ENCODE data around the gene TACC2.
"Not testable (repeated sequence)": the region's sequence is repeated elsewhere in the genome, so short reads cannot be mapped to it uniquely, and the experiment has no call there.

TACC2 gene

DNA sequence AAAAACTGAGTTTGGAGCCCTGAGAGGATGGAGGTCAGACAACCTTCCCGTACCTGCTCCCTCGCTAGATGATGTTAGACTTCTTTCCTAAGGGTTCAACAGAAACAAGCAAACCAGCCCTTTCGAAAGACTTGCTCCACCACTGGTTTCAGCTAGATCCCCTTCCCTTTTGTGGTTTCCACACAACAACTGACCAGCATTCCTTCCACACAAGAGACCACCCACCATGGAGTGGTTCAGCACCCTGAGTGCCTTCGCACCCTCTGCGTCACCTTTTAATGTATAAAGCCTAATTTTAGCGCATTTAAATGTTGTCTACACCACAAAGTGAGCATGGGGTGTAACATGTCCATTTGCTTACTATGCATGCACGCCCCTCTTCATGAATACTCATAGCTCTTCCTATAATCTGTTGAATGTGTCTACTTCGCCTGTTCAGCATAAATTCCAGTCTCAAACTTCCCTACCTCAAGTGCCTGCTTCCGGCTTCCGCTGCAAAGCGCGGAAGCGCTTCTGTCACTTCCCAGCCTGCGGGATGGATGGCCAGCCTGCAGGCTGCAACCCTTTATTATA lies 69.0 kb downstream of the TACC2 start:
- CTCF ChIA-PET: interaction anchor here (2.0 to 4.5 kb wide), 2 partner anchors 8 to 9 kb away, joined by 4 to 21 read pairs; no protein-coding TSS in a partner anchor
- TF ChIP-seq, protein P1, sequence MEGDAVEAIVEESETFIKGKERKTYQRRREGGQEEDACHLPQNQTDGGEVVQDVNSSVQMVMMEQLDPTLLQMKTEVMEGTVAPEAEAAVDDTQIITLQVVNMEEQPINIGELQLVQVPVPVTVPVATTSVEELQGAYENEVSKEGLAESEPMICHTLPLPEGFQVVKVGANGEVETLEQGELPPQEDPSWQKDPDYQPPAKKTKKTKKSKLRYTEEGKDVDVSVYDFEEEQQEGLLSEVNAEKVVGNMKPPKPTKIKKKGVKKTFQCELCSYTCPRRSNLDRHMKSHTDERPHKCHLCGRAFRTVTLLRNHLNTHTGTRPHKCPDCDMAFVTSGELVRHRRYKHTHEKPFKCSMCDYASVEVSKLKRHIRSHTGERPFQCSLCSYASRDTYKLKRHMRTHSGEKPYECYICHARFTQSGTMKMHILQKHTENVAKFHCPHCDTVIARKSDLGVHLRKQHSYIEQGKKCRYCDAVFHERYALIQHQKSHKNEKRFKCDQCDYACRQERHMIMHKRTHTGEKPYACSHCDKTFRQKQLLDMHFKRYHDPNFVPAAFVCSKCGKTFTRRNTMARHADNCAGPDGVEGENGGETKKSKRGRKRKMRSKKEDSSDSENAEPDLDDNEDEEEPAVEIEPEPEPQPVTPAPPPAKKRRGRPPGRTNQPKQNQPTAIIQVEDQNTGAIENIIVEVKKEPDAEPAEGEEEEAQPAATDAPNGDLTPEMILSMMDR (IDR thresholded peaks at IDR 0.05; ENCODE audit: insufficient read depth, low read length, missing control alignments): no peak
- H3K4me3 ChIP-seq (ENCODE audit: low read depth, low read length): no peak overlapping the region
- POLR2A ChIA-PET: no interaction called here
- no peak for DNase-seq (ENCODE audit: low read depth, low spot score)

DNA sequence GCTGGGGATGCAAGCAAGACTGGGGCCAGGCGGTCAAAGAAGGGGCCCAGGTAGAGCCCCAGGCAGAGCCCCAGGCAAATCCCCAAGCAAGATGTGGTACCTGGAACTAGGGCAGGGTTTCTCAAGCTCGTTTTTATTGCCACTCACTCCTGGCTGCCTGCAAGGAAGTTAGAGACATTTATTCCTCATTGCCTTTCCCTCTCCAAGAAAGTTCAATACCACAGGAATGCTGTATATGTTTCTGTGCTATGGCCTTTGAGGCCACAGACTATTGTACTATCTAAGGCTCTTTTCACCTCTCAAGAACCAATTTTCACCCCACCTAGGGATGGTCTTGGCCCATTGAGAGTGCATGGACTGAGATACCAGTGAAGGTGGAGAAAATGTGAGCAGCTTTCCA lies 71.3 kb downstream of the TACC2 start:
- POLR2A ChIA-PET: no interaction called here
- CTCF ChIA-PET: interaction anchor here (0.8 to 4.5 kb wide), 3 partner anchors 10 to 82 kb away, joined by 3 to 21 read pairs (median 4); no protein-coding TSS in a partner anchor
- no peak for DNase-seq (ENCODE audit: low read depth, low spot score)
- H3K4me3 ChIP-seq (ENCODE audit: low read depth, low read length): no peak overlapping the region
- TF ChIP-seq, protein P1 (IDR thresholded peaks at IDR 0.05; ENCODE audit: insufficient read depth, low read length, missing control alignments): no peak

DNA sequence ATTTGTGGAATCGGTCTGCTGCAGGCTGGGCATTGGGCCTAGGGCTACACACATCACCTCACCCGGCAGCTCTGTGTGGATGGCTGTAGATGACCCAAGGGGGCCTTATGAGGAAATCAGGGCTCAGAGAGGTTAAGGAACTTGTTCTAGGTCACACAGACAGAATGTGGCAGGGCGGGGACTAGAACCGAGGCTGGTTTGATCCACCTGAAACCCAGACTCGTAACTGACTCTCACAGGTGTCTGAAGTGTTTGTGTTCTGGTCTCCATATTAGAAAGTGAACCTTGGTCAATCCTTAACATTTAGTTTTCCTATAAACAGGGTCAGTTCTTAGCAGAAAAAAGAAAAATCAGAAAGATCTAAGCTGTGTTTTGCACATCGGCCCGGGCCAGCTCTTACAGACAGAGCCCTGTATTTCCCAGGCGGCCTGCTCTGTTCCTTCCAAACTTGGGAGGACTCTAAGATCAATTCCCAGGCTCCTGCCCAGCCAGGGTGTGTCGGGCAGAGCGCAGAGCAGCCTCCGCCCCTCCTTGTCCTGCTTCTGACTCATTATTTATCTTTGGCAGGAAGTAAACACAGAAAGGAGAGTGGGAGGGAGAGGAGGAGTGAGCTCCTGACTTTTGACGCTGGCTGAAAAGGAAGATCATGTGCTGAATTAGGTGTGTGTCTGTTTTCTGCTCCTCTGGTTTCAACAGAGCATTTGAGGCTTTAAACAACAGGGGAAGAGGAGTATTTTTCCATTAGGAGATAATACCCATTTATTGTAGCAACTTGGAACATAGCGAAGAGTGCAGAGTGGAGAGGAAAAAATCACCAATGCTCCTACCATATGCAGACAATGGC lies 74.1 kb downstream of the TACC2 start:
- no peak for DNase-seq (ENCODE audit: low read depth, low spot score)
- CTCF ChIA-PET: interaction anchor here (1.2 to 2.1 kb wide), 3 partner anchors 10 to 13 kb away, joined by 4 to 15 read pairs (median 4); no protein-coding TSS in a partner anchor
- H3K4me3 ChIP-seq (ENCODE audit: low read depth, low read length): no peak overlapping the region
- POLR2A ChIA-PET: no interaction called here
- TF ChIP-seq, protein P1 (IDR thresholded peaks at IDR 0.05; ENCODE audit: insufficient read depth, low read length, missing control alignments): no peak

DNA sequence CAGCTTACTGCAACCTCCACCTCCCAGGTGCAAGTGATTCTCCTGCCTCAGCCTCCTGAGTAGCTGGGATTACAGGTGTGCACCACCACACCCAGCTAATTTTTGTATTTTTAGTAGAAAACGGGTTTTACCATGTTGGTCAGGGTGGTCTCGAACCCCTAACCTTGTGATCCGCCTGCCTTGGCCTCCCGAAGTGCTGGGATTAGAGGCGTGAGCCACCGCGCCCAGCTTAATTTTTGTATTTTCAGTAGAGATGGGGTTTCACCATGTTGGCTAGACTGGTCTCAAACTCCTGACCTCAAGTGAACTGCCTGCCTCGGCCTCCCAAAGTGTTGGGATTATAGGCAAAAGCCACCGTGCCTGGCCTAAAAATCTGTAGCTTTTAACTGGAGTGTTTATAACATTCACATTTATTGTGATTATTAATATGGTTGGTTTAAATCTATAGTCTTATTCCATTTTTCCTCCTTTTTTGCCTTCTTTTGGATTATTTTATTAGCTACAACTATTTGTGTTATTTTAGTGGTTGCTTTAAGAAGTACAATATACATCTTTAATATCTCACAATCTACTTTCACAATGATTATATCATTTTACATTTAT lies 77.5 kb downstream of the TACC2 start:
- DNase-seq (ENCODE audit: low read depth, low spot score); POLR2A ChIA-PET; H3K4me3 ChIP-seq (ENCODE audit: low read depth, low read length): not testable (repeated sequence)
- CTCF ChIA-PET: interaction anchor here (1.4 to 2.4 kb wide), 3 partner anchors 9 to 17 kb away, joined by 3 to 15 read pairs (median 4); no protein-coding TSS in a partner anchor

DNA sequence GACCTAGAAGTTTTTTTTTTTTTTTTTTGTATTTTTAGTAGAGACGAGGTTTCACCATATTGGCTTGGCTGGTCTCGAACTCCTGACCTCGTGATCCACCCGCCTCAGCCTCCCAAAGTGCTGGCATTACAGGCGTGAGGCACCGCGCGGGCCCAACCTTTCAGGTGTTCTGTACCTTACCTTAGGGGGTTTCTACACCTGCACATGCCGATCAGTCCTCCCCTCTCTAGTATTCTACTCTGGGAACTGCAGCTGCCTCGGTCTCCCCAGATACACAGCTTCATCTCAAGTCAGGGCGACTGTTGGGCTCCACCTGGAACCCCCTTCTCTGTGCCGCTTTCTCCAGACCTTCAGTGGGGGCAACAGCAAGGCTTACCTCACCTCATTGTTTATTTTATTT lies 79.9 kb downstream of the TACC2 start:
- ChIA-PET POLR2A (interaction anchor here (1.1 kb wide), 1 partner anchor 44 kb away, joined by 3 read pairs; no protein-coding TSS in a partner anchor), CTCF (no interaction called here)
- TF ChIP-seq, protein P1 (IDR thresholded peaks at IDR 0.05; ENCODE audit: insufficient read depth, low read length, missing control alignments): no peak
- H3K4me3 ChIP-seq (ENCODE audit: low read depth, low read length): no peak overlapping the region
- DNase-seq (ENCODE audit: low read depth, low spot score): no peak

DNA sequence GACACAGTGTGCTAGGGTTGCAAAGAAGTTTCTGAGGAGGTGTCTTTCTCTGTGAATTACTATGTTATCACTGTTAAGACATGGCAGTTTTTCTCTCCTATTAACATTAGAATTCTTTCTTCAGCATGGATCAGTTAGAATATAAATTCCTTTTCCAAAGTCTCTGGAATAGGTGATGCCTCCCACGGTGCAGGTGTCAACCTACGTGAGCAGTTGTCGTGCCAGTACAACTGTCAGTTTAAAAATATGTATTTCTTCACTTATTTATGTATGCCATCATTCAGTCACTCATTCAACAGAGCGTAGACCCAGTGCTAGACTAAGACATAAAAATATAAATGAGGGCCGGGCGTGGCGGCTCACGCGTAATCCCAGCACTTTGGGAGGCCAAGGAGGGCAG lies 83.5 kb downstream of the TACC2 start:
- TF ChIP-seq, protein P1 (IDR thresholded peaks at IDR 0.05; ENCODE audit: insufficient read depth, low read length, missing control alignments): no peak
- POLR2A ChIA-PET: no interaction called here
- CTCF ChIA-PET: interaction anchor here (2.5 kb wide), 1 partner anchor 21 kb away, joined by 7 read pairs; no protein-coding TSS in a partner anchor
- no peak overlapping the region for H3K4me3 ChIP-seq (ENCODE audit: low read depth, low read length)
- DNase-seq (ENCODE audit: low read depth, low spot score): no peak
